Muscle layer of duodenum (tissue), 2 donors: Measurements from ENCODE around the gene NUP35.
"Not testable (repeated sequence)": the region's sequence is repeated elsewhere in the genome, so short reads cannot be mapped to it uniquely, and the experiment has no call there.

Experiments
- H3K27ac ChIP-seq: one replicate; pipeline ENCODE4 v1.7.0; 2013; ENCODE audit warnings: mild to moderate bottlenecking, low read length
- H3K27me3 ChIP-seq: one replicate; pipeline ENCODE4 v1.7.0; 2013; ENCODE audit warnings: low read depth, mild to moderate bottlenecking, control low read depth, low read length
- H3K36me3 ChIP-seq, 2 donors: one replicate each; pipeline ENCODE4 v1.7.0; 2013; ENCODE audit warnings: low read length in 2 of 2, control low read depth in 1 of 2, mild to moderate bottlenecking in 1 of 2; ENCODE audit not compliant: insufficient read depth in 2 of 2, control insufficient read depth in 1 of 2
- H3K4me1 ChIP-seq, 2 donors: one replicate each; pipeline ENCODE4 v1.7.0; 2013; ENCODE audit warnings: low read length in 2 of 2, mild to moderate bottlenecking in 2 of 2, control low read depth in 1 of 2, moderate library complexity in 1 of 2; ENCODE audit not compliant: insufficient read depth in 2 of 2, control insufficient read depth in 1 of 2
- H3K4me3 ChIP-seq, 2 donors: one replicate each; pipeline ENCODE4 v1.7.0; 2013; ENCODE audit warnings: low read length in 2 of 2, low read depth in 1 of 2, mild to moderate bottlenecking in 1 of 2
- H3K9me3 ChIP-seq, 2 donors: one replicate each; pipeline ENCODE4 v1.7.0; 2013; ENCODE audit warnings: low read length in 2 of 2, control low read depth in 1 of 2, mild to moderate bottlenecking in 1 of 2; ENCODE audit not compliant: control insufficient read depth in 1 of 2
- donor health status: healthy.

Gene NUP35

GRCh38 chr2:183149489-183149888 is 25.2 kb downstream of the NUP35 start:
- H3K4me1 ChIP-seq: peaks cover 0 to 8% of the 10 kb centered on the region in 2 donors
- peaks cover 0 to 2% of the 10 kb centered on the region in 2 donors for H3K9me3 ChIP-seq
- no peak overlapping the region for H3K27ac ChIP-seq
- peaks cover 0 to 6% of the 10 kb centered on the region in 2 donors for H3K36me3 ChIP-seq
- H3K4me3 ChIP-seq: no peak overlapping the region
- no peaks in the 10 kb centered on the region for H3K27me3 ChIP-seq

- H3K27ac ChIP-seq, H3K4me3 ChIP-seq, H3K36me3 ChIP-seq, H3K27me3 ChIP-seq, H3K9me3 ChIP-seq, H3K4me1 ChIP-seq: not testable (repeated sequence)
Measured at GRCh38 chr2:183152280-183152679, 28.0 kb downstream of the NUP35 start.

DNA sequence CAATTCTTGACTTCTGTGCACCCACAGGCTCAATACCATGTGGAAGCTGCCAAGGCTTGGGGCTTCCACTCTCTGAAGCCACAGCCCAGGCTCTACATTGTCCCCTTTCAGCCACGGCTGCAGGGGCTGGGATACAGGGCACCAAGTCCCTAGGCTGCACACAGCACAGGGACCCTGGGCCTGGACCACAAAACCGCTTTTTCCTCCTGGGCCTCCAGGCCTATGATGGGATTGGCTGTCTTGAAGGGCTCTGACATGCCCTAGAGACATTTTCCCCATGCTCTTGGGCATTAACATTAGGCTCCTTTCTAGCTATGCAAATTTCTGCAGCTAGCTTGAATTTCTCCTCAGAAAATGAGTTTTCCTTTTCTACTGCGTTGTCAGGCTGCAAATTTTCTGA is 29.7 kb downstream of the NUP35 start:
- peaks cover 0 to 8% of the 10 kb centered on the region in 2 donors for H3K4me1 ChIP-seq
- no peaks in the 10 kb centered on the region for H3K9me3 ChIP-seq
- H3K36me3 ChIP-seq: peaks cover 0 to 5% of the 10 kb centered on the region in 2 donors
- no peaks in the 10 kb centered on the region for H3K27me3 ChIP-seq
- no peak overlapping the region for H3K27ac ChIP-seq
- no peak overlapping the region for H3K4me3 ChIP-seq

DNA sequence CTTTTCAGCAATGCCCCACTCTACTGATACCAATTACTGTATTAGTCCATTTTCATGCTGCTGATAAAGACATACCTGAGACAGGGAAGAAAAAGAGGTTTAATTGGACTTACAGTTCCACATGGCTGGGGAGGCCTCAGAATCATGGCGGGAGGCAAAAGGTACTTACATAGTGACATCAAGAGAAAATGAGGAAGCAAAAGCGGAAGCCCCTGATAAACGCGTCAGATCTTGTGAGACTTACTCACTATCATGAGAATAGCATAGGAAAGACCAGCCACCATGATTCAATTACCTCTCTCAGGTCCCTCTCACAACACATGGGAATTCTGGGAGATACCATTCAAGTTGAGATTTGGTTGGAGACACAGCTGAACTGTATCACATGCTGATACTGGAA is 30.5 kb downstream of the NUP35 start:
- H3K4me1 ChIP-seq, H3K36me3 ChIP-seq, H3K4me3 ChIP-seq, H3K27ac ChIP-seq, H3K9me3 ChIP-seq, H3K27me3 ChIP-seq: not testable (repeated sequence)

DNA sequence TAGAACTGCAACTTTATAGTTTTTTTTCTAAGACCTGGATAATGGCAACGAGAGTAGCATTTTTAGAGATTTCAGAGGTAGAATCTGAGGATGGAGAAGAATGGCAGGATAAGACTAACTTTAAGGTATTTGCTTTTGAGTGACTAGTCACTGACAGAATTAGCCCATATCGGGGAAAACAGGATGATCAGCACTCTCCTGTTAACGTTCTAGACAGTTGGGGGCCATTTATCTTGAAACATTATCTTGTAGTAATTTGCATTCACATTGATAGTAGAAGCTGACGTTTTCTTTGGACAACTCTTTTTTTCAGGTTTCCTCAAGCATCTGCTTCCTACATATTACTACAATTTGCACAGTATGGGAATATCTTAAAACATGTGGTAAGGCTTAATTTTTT is 32.9 kb downstream of the NUP35 start:
- peaks cover 7 to 15% of the 10 kb centered on the region in 2 donors for H3K36me3 ChIP-seq

DNA sequence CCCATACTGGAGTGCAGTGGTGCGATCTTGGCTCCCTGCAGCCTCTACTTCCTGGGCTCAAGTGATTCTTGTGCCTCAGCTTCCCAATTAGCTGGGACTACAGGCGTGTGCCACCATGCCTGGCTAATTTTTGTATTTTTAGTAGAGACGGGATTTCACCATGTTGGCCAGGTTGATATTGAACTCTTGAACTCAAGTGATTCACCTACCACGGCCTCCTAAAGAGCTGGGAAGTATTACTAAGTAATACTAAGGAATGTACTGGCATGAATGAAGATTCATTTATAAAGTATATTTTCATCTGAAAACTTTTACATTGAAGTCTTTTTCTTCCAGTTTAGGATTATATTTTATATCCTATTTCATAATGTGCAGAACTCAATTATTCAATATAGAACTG is 38.1 kb downstream of the NUP35 start:
- Histone ChIP-seq H3K4me1 (no peaks in the 10 kb centered on the region), H3K27me3 (no peaks in the 10 kb centered on the region), H3K4me3 (no peak overlapping the region), H3K9me3 (no peaks in the 10 kb centered on the region), H3K36me3 (peaks cover 13 to 31% of the 10 kb centered on the region in 2 donors), H3K27ac (no peak overlapping the region)

More for the DNA sequence above, 32.9 kb downstream of the NUP35 start:
- Histone ChIP-seq H3K27me3 (no peaks in the 10 kb centered on the region), H3K4me3 (no peak overlapping the region), H3K27ac (no peak overlapping the region), H3K9me3 (no peaks in the 10 kb centered on the region), H3K4me1 (no peaks in the 10 kb centered on the region)

DNA sequence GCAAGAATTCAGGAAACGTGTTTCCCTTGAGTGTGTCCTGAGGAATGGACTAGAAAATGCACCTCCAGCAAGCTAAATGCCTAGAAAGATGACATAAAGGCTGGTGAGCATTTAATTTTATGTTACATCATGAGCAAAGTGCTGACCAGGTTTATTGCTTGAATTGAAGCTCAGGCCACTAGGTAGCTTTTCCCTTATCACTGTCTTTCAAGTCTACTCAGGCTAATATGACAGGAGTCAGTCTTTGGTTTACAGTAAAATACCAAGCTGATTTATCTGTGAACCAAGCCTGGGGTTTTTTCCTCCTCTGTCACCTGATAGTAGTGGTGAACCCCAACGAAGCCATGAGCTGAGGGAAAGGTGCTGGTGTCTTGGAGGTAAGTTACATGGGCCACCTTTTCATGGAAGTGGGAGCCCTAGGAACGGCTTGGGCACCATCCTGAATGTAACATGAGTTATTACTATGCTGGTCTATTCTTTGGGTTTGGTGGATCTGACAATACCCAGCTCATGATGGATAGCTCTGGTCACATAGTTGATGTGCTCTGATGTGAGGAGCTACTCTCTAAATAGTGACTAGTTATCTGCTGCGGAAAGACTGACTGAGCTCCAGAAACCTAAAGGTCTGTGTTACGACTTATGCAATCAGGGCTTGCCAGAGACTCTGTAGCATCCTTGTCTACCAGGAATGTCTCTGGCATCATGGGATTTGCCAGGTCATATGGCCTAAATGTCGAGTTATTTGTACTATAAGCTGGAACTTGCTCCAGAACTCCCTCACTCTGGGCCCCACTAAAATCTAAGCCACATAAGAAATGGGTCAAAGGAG is 39.8 kb downstream of the NUP35 start:
- Histone ChIP-seq H3K4me1 (no peaks in the 10 kb centered on the region), H3K4me3 (no peak overlapping the region), H3K27me3 (no peaks in the 10 kb centered on the region), H3K36me3 (peaks cover 13 to 31% of the 10 kb centered on the region in 2 donors), H3K27ac (no peak overlapping the region), H3K9me3 (no peaks in the 10 kb centered on the region)

GRCh38 chr2:183164650-183165015 is 40.4 kb downstream of the NUP35 start:
- no peaks in the 10 kb centered on the region for H3K9me3 ChIP-seq
- no peak overlapping the region for H3K4me3 ChIP-seq
- H3K36me3 ChIP-seq: peaks cover 13 to 31% of the 10 kb centered on the region in 2 donors
- no peak overlapping the region for H3K27ac ChIP-seq
- H3K27me3 ChIP-seq: no peaks in the 10 kb centered on the region
- no peaks in the 10 kb centered on the region for H3K4me1 ChIP-seq

- H3K9me3 ChIP-seq: no peaks in the 10 kb centered on the region
- H3K36me3 ChIP-seq: peaks cover 9 to 26% of the 10 kb centered on the region in 2 donors
- H3K27ac ChIP-seq: no peak overlapping the region
- H3K4me3 ChIP-seq: no peak overlapping the region
- H3K4me1 ChIP-seq: no peaks in the 10 kb centered on the region
- no peaks in the 10 kb centered on the region for H3K27me3 ChIP-seq
Measured at GRCh38 chr2:183166210-183166609, 42.0 kb downstream of the NUP35 start.

GRCh38 chr2:183166976-183167375 is 42.7 kb downstream of the NUP35 start:
- H3K9me3 ChIP-seq, H3K27me3 ChIP-seq, H3K4me3 ChIP-seq, H3K4me1 ChIP-seq, H3K27ac ChIP-seq: not testable (repeated sequence)
- H3K36me3 ChIP-seq: peaks cover 6 to 22% of the 10 kb centered on the region in 2 donors

- Histone ChIP-seq H3K27me3 (no peaks in the 10 kb centered on the region), H3K4me3 (no peak overlapping the region), H3K9me3 (peaks cover 0 to 5% of the 10 kb centered on the region in 2 donors), H3K4me1 (no peaks in the 10 kb centered on the region), H3K36me3 (no peaks in the 10 kb centered on the region), H3K27ac (no peak overlapping the region)
Measured at GRCh38 chr2:183172220-183172887, 48.1 kb downstream of the NUP35 start.
